ENCODE data around the gene JMJD6. TPM values are rescaled to one million over a fixed set of nuclear protein-coding genes. Genes with fewer than 3 reads are reported as not detected.

The JMJD6 gene
- total and polyA plus RNA-seq, 2 of the 8 experiments (the other 6 are each of a cell fraction or from before 2014, with no cell fraction given), result 8.6 to 18.6 TPM

DNA sequence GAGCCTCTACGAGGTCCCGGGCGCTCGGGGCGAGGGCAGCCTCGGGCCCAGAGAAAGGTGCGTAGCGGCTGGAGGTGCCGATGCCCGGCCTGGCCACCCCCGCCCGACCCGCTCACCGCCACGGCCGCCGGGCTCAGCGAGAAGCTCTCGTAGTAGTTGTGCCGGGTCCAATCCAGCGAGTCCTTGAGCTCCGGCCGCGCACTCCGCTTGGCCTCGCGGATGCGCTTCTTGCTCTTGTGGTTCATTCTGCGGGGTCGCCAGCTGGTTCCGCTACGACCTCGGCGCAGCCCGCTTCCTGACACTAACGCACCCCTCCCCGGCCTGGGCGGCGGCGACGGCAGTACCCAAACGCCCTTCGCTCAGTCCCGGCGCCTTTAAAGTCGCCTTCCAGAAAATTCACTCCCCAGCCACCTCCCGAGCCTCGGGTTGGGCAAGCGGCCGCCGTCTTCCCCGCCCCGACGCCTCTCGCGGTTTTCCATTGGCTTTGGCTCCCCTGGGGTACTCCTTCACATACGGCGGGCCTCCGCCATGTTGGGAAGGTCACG, at the start of gene JMJD6 (continued):
- TF ChIP-seq SRF (IDR thresholded peaks at IDR 0.05; ENCODE audit: low read depth, low read length) (no peak), CREB1 (IDR thresholded peaks at IDR 0.05) (peak; percentile 85; the same call in 1 of the 2 replicates), CEBPB (IDR thresholded peaks at IDR 0.05; ENCODE audit: low read depth, low read length) (peak; percentile 60; the same call in 1 of the 2 replicates), BRCA1 (IDR thresholded peaks at IDR 0.05; ENCODE audit: low read depth, low read length) (no peak), MAFK (IDR thresholded peaks at IDR 0.05; ENCODE audit: low read depth, low read length) (no peak), NANOG (IDR thresholded peaks at IDR 0.05; ENCODE audit: insufficient read depth, low read depth, low read length, poor library complexity, severe bottlenecking) (no peak)
- TF ChIP-seq, protein P1, sequence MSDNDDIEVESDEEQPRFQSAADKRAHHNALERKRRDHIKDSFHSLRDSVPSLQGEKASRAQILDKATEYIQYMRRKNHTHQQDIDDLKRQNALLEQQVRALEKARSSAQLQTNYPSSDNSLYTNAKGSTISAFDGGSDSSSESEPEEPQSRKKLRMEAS (IDR thresholded peaks at IDR 0.05), result no peak

Measured in H1 (cell line).